ENCODE measurements around the gene TEAD4. TPM values are rescaled to one million over a fixed set of nuclear protein-coding genes. Genes with fewer than 3 reads are reported as not detected.

Gene TEAD4
- total RNA-seq, 2 experiments from 2014 or later, result not detected

DNA sequence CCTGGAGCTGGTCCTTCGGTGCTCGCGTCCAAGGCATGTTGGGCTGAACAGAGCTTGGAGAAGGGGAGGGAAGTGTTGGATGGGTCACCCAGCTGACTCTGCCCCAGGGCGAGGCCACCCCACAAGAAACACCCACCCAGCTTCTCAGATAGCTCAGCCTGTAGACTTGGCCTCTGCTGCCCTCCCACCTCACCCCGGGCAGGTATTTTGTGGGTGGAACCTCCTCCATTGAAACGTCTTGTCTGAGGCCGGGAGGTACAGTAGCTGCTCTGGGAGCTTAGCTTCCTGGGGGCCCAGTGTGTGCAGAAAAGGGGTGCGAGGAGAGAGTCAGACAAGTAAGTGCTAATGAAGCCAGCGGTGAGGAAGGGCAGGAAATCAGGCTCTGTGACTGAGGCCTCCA, 63.2 kb downstream of the TEAD4 start:
- intact Hi-C loops (cut with micrococcal nuclease; ENCODE audit: unreplicated experiment), result no loop called here
- TF ChIP-seq CTCF (conservative IDR thresholded peaks at IDR 0.05; ENCODE audit: low read length) (no peak), EZH2phosphoT487 (IDR thresholded peaks at IDR 0.05; ENCODE audit: borderline replicate concordance, low read depth, low read length) (no peak)

GRCh38 chr12:3022961-3023360, 63.8 kb downstream of the TEAD4 start:
- no peak for TF ChIP-seq CTCF (conservative IDR thresholded peaks at IDR 0.05; ENCODE audit: low read length)
- TF ChIP-seq EZH2phosphoT487 (IDR thresholded peaks at IDR 0.05; ENCODE audit: borderline replicate concordance, low read depth, low read length), result no peak
- intact Hi-C loops (cut with micrococcal nuclease; ENCODE audit: unreplicated experiment), result no loop called here
- ChIA-PET POLR2A (no interaction called here), CTCF (ENCODE audit: unreplicated experiment) (no interaction called here)
- Histone ChIP-seq H3K36me3 (ENCODE audit: insufficient read depth, low read length) (no peaks in the 10 kb centered on the region), H3K4me2 (ENCODE audit: low read length) (no peak overlapping the region), H4K20me1 (ENCODE audit: insufficient read depth, low read length) (no peaks in the 10 kb centered on the region; the same call in 1 of the 2 replicates), H3K79me2 (ENCODE audit: insufficient read depth, low read depth, low read length) (no peaks in the 10 kb centered on the region), H2AFZ (ENCODE audit: low read length) (no peak overlapping the region), H3K4me3 (ENCODE audit: low read depth, low read length, poor library complexity, severe bottlenecking) (no peak overlapping the region), H3K9me3 (ENCODE audit: low read length) (no peaks in the 10 kb centered on the region), H3K27ac (ENCODE audit: low read depth, low read length, poor library complexity, severe bottlenecking) (no peak overlapping the region), H3K4me1 (ENCODE audit: insufficient read depth, low read length, poor library complexity, severe bottlenecking) (no peaks in the 10 kb centered on the region), H3K9me2 (ENCODE audit: insufficient read depth, low read length) (no peaks in the 10 kb centered on the region)
- no peak for DNase-seq (ENCODE audit: low spot score)
- BruUV-seq (replicated peaks), result no TSS peak

More for the DNA sequence above, 63.2 kb downstream of the TEAD4 start:
- POLR2A ChIA-PET, result no interaction called here
- H3K9me3 ChIP-seq (ENCODE audit: low read length), result no peaks in the 10 kb centered on the region
- no peaks in the 10 kb centered on the region; the same call in 1 of the 2 replicates for H4K20me1 ChIP-seq (ENCODE audit: insufficient read depth, low read length)
- no TSS peak for BruUV-seq (replicated peaks)
- no peaks in the 10 kb centered on the region for H3K9me2 ChIP-seq (ENCODE audit: insufficient read depth, low read length)
- no peaks in the 10 kb centered on the region for H3K36me3 ChIP-seq (ENCODE audit: insufficient read depth, low read length)
- DNase-seq (ENCODE audit: low spot score), result no peak
- no peaks in the 10 kb centered on the region for H3K79me2 ChIP-seq (ENCODE audit: insufficient read depth, low read depth, low read length)
- no peaks in the 10 kb centered on the region for H3K4me1 ChIP-seq (ENCODE audit: insufficient read depth, low read length, poor library complexity, severe bottlenecking)
- no peak overlapping the region for H3K27ac ChIP-seq (ENCODE audit: low read depth, low read length, poor library complexity, severe bottlenecking)
- CTCF ChIA-PET (ENCODE audit: unreplicated experiment), result interaction anchor here (0.7 kb wide), 1 partner anchor 18 kb away, joined by 4 read pairs; no protein-coding TSS in a partner anchor
- H2AFZ ChIP-seq (ENCODE audit: low read length), result no peak overlapping the region
- no peak overlapping the region for H3K4me3 ChIP-seq (ENCODE audit: low read depth, low read length, poor library complexity, severe bottlenecking)
- H3K4me2 ChIP-seq (ENCODE audit: low read length), result no peak overlapping the region

- H3K79me2 ChIP-seq (ENCODE audit: insufficient read depth, low read depth, low read length), result no peaks in the 10 kb centered on the region
Observed at GRCh38 chr12:3028108-3028507, 68.9 kb downstream of the TEAD4 start.

More at GRCh38 chr12:3028108-3028507, 68.9 kb downstream of the TEAD4 start:
- Histone ChIP-seq H3K9me2 (ENCODE audit: insufficient read depth, low read length) (no peaks in the 10 kb centered on the region), H4K20me1 (ENCODE audit: insufficient read depth, low read length) (no peaks in the 10 kb centered on the region), H3K36me3 (ENCODE audit: insufficient read depth, low read length) (no peaks in the 10 kb centered on the region), H3K9me3 (ENCODE audit: low read length) (no peaks in the 10 kb centered on the region), H3K4me1 (ENCODE audit: insufficient read depth, low read length, poor library complexity, severe bottlenecking) (no peaks in the 10 kb centered on the region), H2AFZ (ENCODE audit: low read length) (no peak overlapping the region), H3K27ac (ENCODE audit: low read depth, low read length, poor library complexity, severe bottlenecking) (no peak overlapping the region), H3K4me2 (ENCODE audit: low read length) (no peak overlapping the region), H3K4me3 (ENCODE audit: low read depth, low read length, poor library complexity, severe bottlenecking) (no peak overlapping the region)
- CTCF ChIA-PET (ENCODE audit: unreplicated experiment), result no interaction called here
- intact Hi-C loops (cut with micrococcal nuclease; ENCODE audit: unreplicated experiment), result no loop called here
- BruUV-seq (replicated peaks), result no TSS peak
- POLR2A ChIA-PET, result no interaction called here
- DNase-seq (ENCODE audit: low spot score), result no peak
- no peak for TF ChIP-seq EZH2phosphoT487 (IDR thresholded peaks at IDR 0.05; ENCODE audit: borderline replicate concordance, low read depth, low read length)
- TF ChIP-seq CTCF (conservative IDR thresholded peaks at IDR 0.05; ENCODE audit: low read length), result no peak

All from OCI-LY7 (cell line).